HCT116 (cell line): ENCODE results near the gene PGAP6.

Experiments
- CEBPB ChIP-seq: IDR thresholded peaks from 2 replicates; pipeline ENCODE4 v1.6.1; 2012; ENCODE audit warnings: low read depth
- EZH2 ChIP-seq: fragments of 200-600 bp; sonication (generic); IDR thresholded peaks from 2 replicates; pipeline ENCODE4 v1.6.1; 2017; ENCODE audit warnings: antibody characterized with exemption, mixed run types
- EZH2phosphoT487 ChIP-seq: fragments of 200-600 bp; IDR thresholded peaks from 2 replicates; pipeline ENCODE4 v1.6.1; 2018; ENCODE audit warnings: antibody characterized with exemption, borderline replicate concordance
- JUND ChIP-seq: IDR thresholded peaks from 2 replicates; pipeline ENCODE4 v1.6.1; 2012
- POLR2A ChIP-seq: IDR thresholded peaks from 2 replicates; pipeline ENCODE4 v1.7.0; 2011; ENCODE audit warnings: borderline replicate concordance; ENCODE audit not compliant: insufficient read depth, insufficient read length; ENCODE audit errors: extremely low read depth
- POLR2AphosphoS5 ChIP-seq: IDR thresholded peaks from 2 replicates; pipeline ENCODE4 v1.6.1; 2011; ENCODE audit warnings: mild to moderate bottlenecking, low read depth, low read length, moderate library complexity
- RAD21 ChIP-seq: IDR thresholded peaks from 2 replicates; pipeline ENCODE4 v1.6.1; 2012; ENCODE audit warnings: low read depth, mild to moderate bottlenecking
- SIN3A ChIP-seq: IDR thresholded peaks from 2 replicates; pipeline ENCODE4 v1.6.1; 2012; ENCODE audit warnings: low read depth
- YY1 ChIP-seq: IDR thresholded peaks from 2 replicates; pipeline ENCODE4 v1.6.1; 2011; ENCODE audit warnings: low read length, low read depth, moderate library complexity, mild to moderate bottlenecking; ENCODE audit not compliant: insufficient replicate concordance; ENCODE audit errors: extremely low read depth
- ZNF274 ChIP-seq: fragments of 200-500 bp; sonication (Bioruptor generic); IDR thresholded peaks from 2 replicates; pipeline ENCODE4 v1.6.1; 2014; ENCODE audit warnings: mild to moderate bottlenecking, low read depth, low read length, inconsistent platforms
- TF ChIP-seq, protein P1 (sequence below), 3 experiments: fragments of 200-600 bp in 1 of 3; sonication (generic) in 1 of 3; IDR thresholded peaks in 2 of 3; conservative IDR thresholded peaks in 1 of 3; 2 replicates each; pipeline ENCODE4 v1.5.1; 2012 to 2017; ENCODE audit warnings: low read depth in 2 of 3, low read length in 2 of 3, antibody characterized with exemption in 1 of 3, borderline replicate concordance in 1 of 3, control low read depth in 1 of 3, mild to moderate bottlenecking in 1 of 3, mixed read lengths in 1 of 3, mixed run types in 1 of 3, moderate library complexity in 1 of 3; ENCODE audit not compliant: insufficient read depth in 1 of 3
- TF ChIP-seq, protein P2 (sequence below): IDR thresholded peaks from 2 replicates; pipeline ENCODE4 v1.6.1; 2012
- TF ChIP-seq, protein P3 (sequence below): IDR thresholded peaks from 2 replicates; pipeline ENCODE4 v1.6.1; 2012; ENCODE audit warnings: low read depth
- TF ChIP-seq, protein P4 (sequence below): IDR thresholded peaks from 2 replicates; pipeline ENCODE4 v1.6.1; 2011; ENCODE audit warnings: mild to moderate bottlenecking, low read length, moderate library complexity; ENCODE audit not compliant: insufficient replicate concordance; ENCODE audit errors: extremely low read depth

DNA sequence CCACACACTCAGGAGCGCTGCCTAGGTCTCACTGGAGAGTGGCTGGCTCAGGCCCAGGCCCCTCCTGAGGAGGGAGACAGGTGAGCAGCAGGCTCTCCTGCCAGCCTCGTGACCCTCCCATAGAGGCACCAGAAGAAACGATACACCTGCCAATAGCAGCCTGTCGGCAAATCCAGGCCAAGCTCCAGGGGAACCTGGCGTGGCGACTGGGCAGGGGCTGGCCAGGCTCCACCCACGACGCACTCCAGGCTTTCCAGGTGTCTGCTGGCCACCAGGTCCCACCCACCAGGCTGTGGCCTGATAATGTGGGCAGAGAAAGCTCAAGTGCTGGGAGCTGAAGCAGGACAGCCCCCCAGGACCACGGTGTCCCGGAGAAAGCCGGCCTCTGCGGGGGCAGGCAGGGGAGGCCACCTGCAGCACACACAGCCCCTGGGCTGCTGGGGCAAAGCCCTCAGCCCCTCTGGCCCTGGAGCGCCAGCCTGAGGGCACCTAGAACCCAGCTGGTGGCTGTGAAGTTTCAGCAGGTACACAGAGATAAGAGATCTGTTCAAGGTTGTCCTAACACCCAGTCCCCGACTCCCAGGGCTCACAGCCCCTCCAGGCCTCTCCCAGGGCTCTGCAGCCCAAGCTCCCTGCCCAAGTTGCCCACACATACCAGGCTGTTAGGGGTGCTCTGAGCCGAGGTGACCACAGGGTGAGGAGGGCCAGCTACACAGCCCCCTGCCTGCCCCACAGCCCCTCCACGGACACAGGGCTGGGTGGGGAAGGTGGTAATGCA is 2.4 kb downstream of the PGAP6 start:
- TF ChIP-seq POLR2AphosphoS5 = no peak
- TF ChIP-seq, protein P1, sequence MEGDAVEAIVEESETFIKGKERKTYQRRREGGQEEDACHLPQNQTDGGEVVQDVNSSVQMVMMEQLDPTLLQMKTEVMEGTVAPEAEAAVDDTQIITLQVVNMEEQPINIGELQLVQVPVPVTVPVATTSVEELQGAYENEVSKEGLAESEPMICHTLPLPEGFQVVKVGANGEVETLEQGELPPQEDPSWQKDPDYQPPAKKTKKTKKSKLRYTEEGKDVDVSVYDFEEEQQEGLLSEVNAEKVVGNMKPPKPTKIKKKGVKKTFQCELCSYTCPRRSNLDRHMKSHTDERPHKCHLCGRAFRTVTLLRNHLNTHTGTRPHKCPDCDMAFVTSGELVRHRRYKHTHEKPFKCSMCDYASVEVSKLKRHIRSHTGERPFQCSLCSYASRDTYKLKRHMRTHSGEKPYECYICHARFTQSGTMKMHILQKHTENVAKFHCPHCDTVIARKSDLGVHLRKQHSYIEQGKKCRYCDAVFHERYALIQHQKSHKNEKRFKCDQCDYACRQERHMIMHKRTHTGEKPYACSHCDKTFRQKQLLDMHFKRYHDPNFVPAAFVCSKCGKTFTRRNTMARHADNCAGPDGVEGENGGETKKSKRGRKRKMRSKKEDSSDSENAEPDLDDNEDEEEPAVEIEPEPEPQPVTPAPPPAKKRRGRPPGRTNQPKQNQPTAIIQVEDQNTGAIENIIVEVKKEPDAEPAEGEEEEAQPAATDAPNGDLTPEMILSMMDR (IDR thresholded peaks at IDR 0.05 in 2 of 3, conservative IDR thresholded peaks at IDR 0.05 in 1 of 3; ENCODE audit: borderline replicate concordance in 1 of 3, insufficient read depth in 1 of 3, low read depth in 2 of 3, low read length in 2 of 3) = no peak
- no peak for TF ChIP-seq POLR2A
- TF ChIP-seq SIN3A = no peak
- TF ChIP-seq, protein P2, sequence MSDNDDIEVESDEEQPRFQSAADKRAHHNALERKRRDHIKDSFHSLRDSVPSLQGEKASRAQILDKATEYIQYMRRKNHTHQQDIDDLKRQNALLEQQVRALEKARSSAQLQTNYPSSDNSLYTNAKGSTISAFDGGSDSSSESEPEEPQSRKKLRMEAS = no peak
- TF ChIP-seq EZH2phosphoT487 = no peak
- no peak for TF ChIP-seq ZNF274
- no peak for TF ChIP-seq EZH2
- TF ChIP-seq RAD21 = no peak
- TF ChIP-seq, protein P3, sequence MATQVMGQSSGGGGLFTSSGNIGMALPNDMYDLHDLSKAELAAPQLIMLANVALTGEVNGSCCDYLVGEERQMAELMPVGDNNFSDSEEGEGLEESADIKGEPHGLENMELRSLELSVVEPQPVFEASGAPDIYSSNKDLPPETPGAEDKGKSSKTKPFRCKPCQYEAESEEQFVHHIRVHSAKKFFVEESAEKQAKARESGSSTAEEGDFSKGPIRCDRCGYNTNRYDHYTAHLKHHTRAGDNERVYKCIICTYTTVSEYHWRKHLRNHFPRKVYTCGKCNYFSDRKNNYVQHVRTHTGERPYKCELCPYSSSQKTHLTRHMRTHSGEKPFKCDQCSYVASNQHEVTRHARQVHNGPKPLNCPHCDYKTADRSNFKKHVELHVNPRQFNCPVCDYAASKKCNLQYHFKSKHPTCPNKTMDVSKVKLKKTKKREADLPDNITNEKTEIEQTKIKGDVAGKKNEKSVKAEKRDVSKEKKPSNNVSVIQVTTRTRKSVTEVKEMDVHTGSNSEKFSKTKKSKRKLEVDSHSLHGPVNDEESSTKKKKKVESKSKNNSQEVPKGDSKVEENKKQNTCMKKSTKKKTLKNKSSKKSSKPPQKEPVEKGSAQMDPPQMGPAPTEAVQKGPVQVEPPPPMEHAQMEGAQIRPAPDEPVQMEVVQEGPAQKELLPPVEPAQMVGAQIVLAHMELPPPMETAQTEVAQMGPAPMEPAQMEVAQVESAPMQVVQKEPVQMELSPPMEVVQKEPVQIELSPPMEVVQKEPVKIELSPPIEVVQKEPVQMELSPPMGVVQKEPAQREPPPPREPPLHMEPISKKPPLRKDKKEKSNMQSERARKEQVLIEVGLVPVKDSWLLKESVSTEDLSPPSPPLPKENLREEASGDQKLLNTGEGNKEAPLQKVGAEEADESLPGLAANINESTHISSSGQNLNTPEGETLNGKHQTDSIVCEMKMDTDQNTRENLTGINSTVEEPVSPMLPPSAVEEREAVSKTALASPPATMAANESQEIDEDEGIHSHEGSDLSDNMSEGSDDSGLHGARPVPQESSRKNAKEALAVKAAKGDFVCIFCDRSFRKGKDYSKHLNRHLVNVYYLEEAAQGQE = no peak
- no peak for TF ChIP-seq CEBPB
- no peak for TF ChIP-seq JUND
- TF ChIP-seq, protein P4, sequence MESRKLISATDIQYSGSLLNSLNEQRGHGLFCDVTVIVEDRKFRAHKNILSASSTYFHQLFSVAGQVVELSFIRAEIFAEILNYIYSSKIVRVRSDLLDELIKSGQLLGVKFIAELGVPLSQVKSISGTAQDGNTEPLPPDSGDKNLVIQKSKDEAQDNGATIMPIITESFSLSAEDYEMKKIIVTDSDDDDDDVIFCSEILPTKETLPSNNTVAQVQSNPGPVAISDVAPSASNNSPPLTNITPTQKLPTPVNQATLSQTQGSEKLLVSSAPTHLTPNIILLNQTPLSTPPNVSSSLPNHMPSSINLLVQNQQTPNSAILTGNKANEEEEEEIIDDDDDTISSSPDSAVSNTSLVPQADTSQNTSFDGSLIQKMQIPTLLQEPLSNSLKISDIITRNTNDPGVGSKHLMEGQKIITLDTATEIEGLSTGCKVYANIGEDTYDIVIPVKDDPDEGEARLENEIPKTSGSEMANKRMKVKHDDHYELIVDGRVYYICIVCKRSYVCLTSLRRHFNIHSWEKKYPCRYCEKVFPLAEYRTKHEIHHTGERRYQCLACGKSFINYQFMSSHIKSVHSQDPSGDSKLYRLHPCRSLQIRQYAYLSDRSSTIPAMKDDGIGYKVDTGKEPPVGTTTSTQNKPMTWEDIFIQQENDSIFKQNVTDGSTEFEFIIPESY = no peak
- TF ChIP-seq YY1 = no peak
